HepG2 (cell line): Measurements from ENCODE around the gene KCTD13. TPM values are rescaled to one million over a fixed set of nuclear protein-coding genes. Genes with fewer than 3 reads are reported as not detected.

ENCODE experiments used
- ATAD3A ChIP-seq: sonication (generic); formaldehyde crosslinking; IDR thresholded peaks from 2 replicates; pipeline ENCODE4 v1.4.0; 2020; ENCODE audit warnings: missing genetic modification reagents
- GLI4 ChIP-seq: sonication (generic); formaldehyde crosslinking; IDR thresholded peaks from 2 replicates; pipeline ENCODE4 v1.5.1; 2020; ENCODE audit warnings: missing genetic modification reagents, mild to moderate bottlenecking, moderate library complexity, borderline replicate concordance
- KDM3A ChIP-seq: IDR thresholded peaks from 2 replicates; pipeline ENCODE4 v1.6.1; 2018; ENCODE audit warnings: low read depth, missing compliant biosample characterization
- KDM5A ChIP-seq: fragments of 200-600 bp; sonication (generic); IDR thresholded peaks from 2 replicates; pipeline ENCODE4 v1.7.0; 2018; ENCODE audit warnings: antibody characterized with exemption, mild to moderate bottlenecking, low read length, borderline replicate concordance
- NR1H2 ChIP-seq: sonication (generic); formaldehyde crosslinking; IDR thresholded peaks from 2 replicates; pipeline ENCODE4 v1.8.1; 2022; ENCODE audit warnings: low read depth, missing genetic modification reagents, borderline replicate concordance
- NR2F2 ChIP-seq: IDR thresholded peaks from 2 replicates; pipeline ENCODE4 v1.6.1; 2012; ENCODE audit warnings: low read depth, inconsistent platforms, borderline replicate concordance
- ZNF326 ChIP-seq: sonication (generic); formaldehyde crosslinking; IDR thresholded peaks from 2 replicates; pipeline ENCODE4 v1.4.0; 2020; ENCODE audit warnings: missing genetic modification reagents, borderline replicate concordance
- ZNF337 ChIP-seq: sonication (generic); formaldehyde crosslinking; IDR thresholded peaks from 2 replicates; pipeline ENCODE4 v1.5.1; 2020; ENCODE audit warnings: missing genetic modification reagents, low read depth, mild to moderate bottlenecking, borderline replicate concordance
- ZNF616 ChIP-seq: sonication (generic); formaldehyde crosslinking; IDR thresholded peaks from 2 replicates; pipeline ENCODE4 v1.5.0; 2020; ENCODE audit warnings: low read depth, mild to moderate bottlenecking, missing genetic modification reagents
- ZNF879 ChIP-seq: sonication (generic); formaldehyde crosslinking; IDR thresholded peaks from 2 replicates; pipeline ENCODE4 v1.8.1; 2023; ENCODE audit warnings: missing genetic modification reagents
- polyA plus RNA-seq, 8 experiments: library from polyadenylated mRNA; depleted of rRNA in 3 of 8; stranded (reverse) in 7 of 8; unstranded in 1 of 8; fragments of >200 nt; fragmentation: Illumina TruSeq in 4 of 8; extraction: Trizol in 4 of 8; gene quantifications; 2 replicates each; pipeline versions ENCODE4 v1.2.1 to v1.2.3, GENCODE V29; 2011 to 2016; ENCODE audit warnings: low read depth in 4 of 8, missing spikeins in 1 of 8, mixed read lengths in 1 of 8; ENCODE audit not compliant: insufficient read depth in 1 of 8
- total RNA-seq, 5 experiments: library from RNA; depleted of rRNA; stranded (reverse); fragments of >200 nt; fragmentation: Illumina TruSeq; extraction: Trizol; gene quantifications; 2 replicates each; pipeline ENCODE4 v1.2.3, GENCODE V29; 2016; ENCODE audit warnings: low read depth in 1 of 5
- TF ChIP-seq, protein P1 (sequence below): sonication (generic); formaldehyde crosslinking; IDR thresholded peaks from 2 replicates; pipeline ENCODE4 v1.9.0; 2022; ENCODE audit warnings: low read depth, missing genetic modification reagents
- TF ChIP-seq, protein P2 (sequence below): sonication (generic); formaldehyde crosslinking; conservative IDR thresholded peaks from 2 replicates; pipeline ENCODE4 v1.4.0; 2020; ENCODE audit warnings: missing genetic modification reagents
- TF ChIP-seq, protein P3 (sequence below): sonication (generic); formaldehyde crosslinking; IDR thresholded peaks from 2 replicates; pipeline ENCODE4 v1.4.0; 2020; ENCODE audit warnings: mild to moderate bottlenecking, missing genetic modification reagents
- TF ChIP-seq, protein P4 (sequence below): IDR thresholded peaks from 2 replicates; pipeline ENCODE4 v1.6.1; 2016; ENCODE audit warnings: low read depth, missing genetic modification reagents, missing compliant biosample characterization

KCTD13 gene
- total and polyA plus RNA-seq, 2 of the 13 experiments (the other 11 are each of a cell fraction or from before 2014, with no cell fraction given), result 6.3 to 14.7 TPM

DNA sequence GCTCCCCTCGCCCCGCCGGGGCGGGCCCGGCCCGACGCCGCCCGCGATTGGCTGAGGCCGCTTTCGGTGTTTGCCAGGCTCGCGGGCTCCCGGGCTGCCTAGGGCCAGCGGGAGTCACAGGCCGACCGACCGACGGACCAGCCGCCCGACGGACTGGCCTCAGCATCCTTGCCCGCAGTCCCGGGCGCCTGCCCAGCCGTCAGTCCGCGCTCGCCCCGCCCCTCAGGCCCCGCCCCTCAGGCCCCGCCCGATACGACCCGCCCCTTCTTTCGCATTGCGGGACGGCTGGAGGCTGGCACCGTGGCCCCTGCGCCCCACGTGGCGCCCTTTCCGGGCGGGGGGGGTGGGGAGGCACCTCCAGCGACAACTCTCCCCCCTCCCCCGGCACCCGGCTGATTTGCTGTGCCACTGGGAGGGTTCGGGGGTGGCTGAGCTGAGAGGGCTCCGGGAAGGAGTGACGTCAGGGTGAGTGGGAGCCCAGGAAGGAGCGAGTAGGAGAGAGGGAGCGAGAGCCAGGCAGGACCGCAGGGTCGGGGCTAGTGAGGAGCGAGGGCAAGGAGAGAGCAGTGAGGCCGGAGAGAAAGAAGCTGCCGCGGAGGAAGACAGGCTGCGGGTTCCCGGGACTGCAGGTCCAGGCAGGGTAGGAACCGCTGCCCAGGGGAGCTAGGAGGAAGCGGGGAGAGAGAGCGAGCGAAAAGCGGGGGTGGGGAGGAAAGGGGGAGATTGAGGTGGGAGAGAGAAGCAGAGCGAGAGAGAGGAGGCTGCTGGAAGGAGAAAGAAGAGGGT, 25.7 kb downstream of the KCTD13 start, which contains the start of gene ASPHD1 (continued):
- TF ChIP-seq ZNF879 (CRISPR knock-in tag) (peak; percentile 88), ZNF326 (CRISPR knock-in tag) (no peak), ZNF616 (CRISPR knock-in tag) (peak; percentile 91; the same call in 1 of the 2 replicates), NR2F2 (no peak), NR1H2 (CRISPR knock-in tag) (0 out of 2 replicates have a peak, but pooled peaks have one; percentile 25), KDM3A (peak; percentile 52; the same call in 1 of the 2 replicates), KDM5A (no peak; the same call in 1 of the 2 replicates), ZNF337 (CRISPR knock-in tag) (0 out of 2 replicates have a peak, but pooled peaks have one; percentile 15), ATAD3A (CRISPR knock-in tag) (no peak), GLI4 (CRISPR knock-in tag) (peak; percentile 99; the same call in 1 of the 2 replicates)
- TF ChIP-seq, protein P1, sequence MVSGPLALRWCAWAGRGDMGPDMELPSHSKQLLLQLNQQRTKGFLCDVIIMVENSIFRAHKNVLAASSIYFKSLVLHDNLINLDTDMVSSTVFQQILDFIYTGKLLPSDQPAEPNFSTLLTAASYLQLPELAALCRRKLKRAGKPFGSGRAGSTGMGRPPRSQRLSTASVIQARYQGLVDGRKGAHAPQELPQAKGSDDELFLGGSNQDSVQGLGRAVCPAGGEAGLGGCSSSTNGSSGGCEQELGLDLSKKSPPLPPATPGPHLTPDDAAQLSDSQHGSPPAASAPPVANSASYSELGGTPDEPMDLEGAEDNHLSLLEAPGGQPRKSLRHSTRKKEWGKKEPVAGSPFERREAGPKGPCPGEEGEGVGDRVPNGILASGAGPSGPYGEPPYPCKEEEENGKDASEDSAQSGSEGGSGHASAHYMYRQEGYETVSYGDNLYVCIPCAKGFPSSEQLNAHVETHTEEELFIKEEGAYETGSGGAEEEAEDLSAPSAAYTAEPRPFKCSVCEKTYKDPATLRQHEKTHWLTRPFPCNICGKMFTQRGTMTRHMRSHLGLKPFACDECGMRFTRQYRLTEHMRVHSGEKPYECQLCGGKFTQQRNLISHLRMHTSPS, result peak; percentile 79
- TF ChIP-seq, protein P2, sequence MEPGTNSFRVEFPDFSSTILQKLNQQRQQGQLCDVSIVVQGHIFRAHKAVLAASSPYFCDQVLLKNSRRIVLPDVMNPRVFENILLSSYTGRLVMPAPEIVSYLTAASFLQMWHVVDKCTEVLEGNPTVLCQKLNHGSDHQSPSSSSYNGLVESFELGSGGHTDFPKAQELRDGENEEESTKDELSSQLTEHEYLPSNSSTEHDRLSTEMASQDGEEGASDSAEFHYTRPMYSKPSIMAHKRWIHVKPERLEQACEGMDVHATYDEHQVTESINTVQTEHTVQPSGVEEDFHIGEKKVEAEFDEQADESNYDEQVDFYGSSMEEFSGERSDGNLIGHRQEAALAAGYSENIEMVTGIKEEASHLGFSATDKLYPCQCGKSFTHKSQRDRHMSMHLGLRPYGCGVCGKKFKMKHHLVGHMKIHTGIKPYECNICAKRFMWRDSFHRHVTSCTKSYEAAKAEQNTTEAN (CRISPR knock-in tag), result peak; percentile 98; the same call in 1 of the 2 replicates
- TF ChIP-seq, protein P3, sequence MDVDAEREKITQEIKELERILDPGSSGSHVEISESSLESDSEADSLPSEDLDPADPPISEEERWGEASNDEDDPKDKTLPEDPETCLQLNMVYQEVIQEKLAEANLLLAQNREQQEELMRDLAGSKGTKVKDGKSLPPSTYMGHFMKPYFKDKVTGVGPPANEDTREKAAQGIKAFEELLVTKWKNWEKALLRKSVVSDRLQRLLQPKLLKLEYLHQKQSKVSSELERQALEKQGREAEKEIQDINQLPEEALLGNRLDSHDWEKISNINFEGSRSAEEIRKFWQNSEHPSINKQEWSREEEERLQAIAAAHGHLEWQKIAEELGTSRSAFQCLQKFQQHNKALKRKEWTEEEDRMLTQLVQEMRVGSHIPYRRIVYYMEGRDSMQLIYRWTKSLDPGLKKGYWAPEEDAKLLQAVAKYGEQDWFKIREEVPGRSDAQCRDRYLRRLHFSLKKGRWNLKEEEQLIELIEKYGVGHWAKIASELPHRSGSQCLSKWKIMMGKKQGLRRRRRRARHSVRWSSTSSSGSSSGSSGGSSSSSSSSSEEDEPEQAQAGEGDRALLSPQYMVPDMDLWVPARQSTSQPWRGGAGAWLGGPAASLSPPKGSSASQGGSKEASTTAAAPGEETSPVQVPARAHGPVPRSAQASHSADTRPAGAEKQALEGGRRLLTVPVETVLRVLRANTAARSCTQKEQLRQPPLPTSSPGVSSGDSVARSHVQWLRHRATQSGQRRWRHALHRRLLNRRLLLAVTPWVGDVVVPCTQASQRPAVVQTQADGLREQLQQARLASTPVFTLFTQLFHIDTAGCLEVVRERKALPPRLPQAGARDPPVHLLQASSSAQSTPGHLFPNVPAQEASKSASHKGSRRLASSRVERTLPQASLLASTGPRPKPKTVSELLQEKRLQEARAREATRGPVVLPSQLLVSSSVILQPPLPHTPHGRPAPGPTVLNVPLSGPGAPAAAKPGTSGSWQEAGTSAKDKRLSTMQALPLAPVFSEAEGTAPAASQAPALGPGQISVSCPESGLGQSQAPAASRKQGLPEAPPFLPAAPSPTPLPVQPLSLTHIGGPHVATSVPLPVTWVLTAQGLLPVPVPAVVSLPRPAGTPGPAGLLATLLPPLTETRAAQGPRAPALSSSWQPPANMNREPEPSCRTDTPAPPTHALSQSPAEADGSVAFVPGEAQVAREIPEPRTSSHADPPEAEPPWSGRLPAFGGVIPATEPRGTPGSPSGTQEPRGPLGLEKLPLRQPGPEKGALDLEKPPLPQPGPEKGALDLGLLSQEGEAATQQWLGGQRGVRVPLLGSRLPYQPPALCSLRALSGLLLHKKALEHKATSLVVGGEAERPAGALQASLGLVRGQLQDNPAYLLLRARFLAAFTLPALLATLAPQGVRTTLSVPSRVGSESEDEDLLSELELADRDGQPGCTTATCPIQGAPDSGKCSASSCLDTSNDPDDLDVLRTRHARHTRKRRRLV (CRISPR knock-in tag), result 0 out of 2 replicates have a peak, but pooled peaks have one; percentile 10
- TF ChIP-seq, protein P4, sequence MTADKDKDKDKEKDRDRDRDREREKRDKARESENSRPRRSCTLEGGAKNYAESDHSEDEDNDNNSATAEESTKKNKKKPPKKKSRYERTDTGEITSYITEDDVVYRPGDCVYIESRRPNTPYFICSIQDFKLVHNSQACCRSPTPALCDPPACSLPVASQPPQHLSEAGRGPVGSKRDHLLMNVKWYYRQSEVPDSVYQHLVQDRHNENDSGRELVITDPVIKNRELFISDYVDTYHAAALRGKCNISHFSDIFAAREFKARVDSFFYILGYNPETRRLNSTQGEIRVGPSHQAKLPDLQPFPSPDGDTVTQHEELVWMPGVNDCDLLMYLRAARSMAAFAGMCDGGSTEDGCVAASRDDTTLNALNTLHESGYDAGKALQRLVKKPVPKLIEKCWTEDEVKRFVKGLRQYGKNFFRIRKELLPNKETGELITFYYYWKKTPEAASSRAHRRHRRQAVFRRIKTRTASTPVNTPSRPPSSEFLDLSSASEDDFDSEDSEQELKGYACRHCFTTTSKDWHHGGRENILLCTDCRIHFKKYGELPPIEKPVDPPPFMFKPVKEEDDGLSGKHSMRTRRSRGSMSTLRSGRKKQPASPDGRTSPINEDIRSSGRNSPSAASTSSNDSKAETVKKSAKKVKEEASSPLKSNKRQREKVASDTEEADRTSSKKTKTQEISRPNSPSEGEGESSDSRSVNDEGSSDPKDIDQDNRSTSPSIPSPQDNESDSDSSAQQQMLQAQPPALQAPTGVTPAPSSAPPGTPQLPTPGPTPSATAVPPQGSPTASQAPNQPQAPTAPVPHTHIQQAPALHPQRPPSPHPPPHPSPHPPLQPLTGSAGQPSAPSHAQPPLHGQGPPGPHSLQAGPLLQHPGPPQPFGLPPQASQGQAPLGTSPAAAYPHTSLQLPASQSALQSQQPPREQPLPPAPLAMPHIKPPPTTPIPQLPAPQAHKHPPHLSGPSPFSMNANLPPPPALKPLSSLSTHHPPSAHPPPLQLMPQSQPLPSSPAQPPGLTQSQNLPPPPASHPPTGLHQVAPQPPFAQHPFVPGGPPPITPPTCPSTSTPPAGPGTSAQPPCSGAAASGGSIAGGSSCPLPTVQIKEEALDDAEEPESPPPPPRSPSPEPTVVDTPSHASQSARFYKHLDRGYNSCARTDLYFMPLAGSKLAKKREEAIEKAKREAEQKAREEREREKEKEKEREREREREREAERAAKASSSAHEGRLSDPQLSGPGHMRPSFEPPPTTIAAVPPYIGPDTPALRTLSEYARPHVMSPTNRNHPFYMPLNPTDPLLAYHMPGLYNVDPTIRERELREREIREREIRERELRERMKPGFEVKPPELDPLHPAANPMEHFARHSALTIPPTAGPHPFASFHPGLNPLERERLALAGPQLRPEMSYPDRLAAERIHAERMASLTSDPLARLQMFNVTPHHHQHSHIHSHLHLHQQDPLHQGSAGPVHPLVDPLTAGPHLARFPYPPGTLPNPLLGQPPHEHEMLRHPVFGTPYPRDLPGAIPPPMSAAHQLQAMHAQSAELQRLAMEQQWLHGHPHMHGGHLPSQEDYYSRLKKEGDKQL (CRISPR knock-in tag), result no peak
